Epithelial cell of esophagus (primary cell): ENCODE results near the gene MAPK12.

Experiments used
- DNase-seq: peaks from one replicate; pipeline ENCODE4 v3.0.0; 2010; ENCODE audit warnings: low read depth
- H3K4me3 ChIP-seq: 2 replicates; pipeline ENCODE4 v1.5.1; 2011; ENCODE audit warnings: mild to moderate bottlenecking, low read length, control low read depth
- TF ChIP-seq, protein P1 (sequence below): IDR thresholded peaks from 2 replicates; pipeline ENCODE4 v1.5.1; 2011; ENCODE audit warnings: low read depth, mild to moderate bottlenecking, low read length, control low read depth, inconsistent platforms; ENCODE audit not compliant: insufficient read depth; ENCODE audit errors: missing control alignments

MAPK12 gene

DNA sequence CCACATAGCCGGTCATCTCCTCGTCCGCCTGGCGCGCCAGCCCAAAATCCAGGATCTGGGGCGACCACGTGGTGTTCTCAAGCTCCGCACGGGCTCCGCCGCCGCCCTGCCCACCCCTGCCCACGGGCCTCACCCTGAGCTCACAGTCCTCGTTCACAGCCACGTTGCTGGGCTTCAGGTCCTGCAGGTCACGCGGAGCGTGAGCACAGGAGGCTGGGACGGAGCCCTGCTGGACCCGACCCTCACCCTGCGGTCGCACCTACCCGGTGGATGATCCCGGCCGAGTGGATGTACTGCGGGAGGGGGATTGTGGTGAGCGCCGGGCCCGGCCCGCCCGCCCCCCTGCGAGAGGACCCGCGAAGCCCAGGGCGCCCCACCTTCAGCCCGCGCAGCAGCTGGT is 5.5 kb upstream of the MAPK12 start:
- TF ChIP-seq, protein P1, sequence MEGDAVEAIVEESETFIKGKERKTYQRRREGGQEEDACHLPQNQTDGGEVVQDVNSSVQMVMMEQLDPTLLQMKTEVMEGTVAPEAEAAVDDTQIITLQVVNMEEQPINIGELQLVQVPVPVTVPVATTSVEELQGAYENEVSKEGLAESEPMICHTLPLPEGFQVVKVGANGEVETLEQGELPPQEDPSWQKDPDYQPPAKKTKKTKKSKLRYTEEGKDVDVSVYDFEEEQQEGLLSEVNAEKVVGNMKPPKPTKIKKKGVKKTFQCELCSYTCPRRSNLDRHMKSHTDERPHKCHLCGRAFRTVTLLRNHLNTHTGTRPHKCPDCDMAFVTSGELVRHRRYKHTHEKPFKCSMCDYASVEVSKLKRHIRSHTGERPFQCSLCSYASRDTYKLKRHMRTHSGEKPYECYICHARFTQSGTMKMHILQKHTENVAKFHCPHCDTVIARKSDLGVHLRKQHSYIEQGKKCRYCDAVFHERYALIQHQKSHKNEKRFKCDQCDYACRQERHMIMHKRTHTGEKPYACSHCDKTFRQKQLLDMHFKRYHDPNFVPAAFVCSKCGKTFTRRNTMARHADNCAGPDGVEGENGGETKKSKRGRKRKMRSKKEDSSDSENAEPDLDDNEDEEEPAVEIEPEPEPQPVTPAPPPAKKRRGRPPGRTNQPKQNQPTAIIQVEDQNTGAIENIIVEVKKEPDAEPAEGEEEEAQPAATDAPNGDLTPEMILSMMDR: no peak
- H3K4me3 ChIP-seq: no peak overlapping the region
- DNase-seq: no peak

DNA sequence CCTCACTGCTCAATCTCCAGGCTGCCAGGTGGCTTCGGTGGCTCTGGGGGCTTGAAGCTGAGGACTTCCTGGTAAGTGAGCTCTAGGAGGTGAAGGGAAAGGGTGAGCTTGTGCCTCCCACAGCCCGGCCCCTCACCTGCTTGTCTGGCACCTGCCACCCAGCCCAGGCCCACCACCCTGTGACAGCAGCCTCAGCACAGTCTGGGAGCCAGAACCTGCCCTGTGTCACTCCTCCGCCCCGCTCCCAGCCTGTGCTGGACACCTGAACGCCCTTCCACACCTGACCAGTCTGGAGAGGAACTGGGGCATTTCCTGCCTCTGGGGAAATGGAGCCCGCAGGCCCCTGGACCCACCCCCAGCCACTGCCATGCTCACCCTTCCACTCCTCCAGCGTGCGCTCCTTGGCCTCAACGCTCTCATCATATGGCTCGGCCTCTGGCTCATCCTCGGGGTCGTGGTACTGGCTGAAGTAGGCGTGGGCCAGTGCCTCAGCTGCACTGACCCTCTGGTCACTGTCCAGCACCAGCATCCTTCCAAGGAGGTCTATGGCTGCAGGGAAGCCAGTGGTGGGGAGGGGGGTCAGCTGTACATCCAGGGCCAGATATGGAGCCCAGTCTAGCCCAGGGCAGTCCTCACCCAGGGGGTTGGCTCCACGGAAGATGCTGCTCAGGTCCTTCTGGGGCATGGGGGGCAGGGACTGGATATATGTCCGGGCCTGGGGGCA is 3.6 kb upstream of the MAPK12 start:
- H3K4me3 ChIP-seq: no peak overlapping the region
- no peak for DNase-seq
- TF ChIP-seq, protein P1: no peak

DNA sequence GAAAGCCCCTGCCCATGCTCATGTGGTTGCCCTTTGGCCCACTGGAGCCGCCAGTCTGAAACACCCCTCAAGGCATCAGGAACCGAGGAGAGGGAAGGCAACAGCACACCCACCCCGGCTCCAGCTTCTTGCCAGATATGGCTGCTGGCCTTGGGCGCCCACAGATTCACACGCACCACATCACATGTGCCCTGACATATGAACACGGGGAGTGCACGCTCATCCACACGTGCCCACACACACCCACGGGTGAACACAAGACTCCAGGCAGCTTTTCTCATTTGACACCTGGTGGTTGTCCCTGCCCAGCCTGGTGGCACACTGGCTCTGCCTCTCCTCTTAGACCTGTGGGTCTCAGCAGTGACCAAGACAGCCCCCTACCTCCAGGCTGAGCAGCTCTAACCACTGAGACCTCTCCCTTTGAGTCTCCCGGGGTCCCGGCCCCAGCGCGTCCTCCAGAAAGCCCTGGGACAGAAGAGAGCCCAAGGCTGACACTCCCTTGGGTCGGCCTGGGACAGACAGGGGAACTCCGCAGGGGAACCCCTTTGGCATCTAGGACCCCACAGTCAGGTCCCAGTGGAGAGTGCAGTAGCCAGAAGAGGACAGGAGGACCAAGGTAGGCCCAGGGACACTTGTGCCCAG is 2.7 kb upstream of the MAPK12 start:
- no peak overlapping the region for H3K4me3 ChIP-seq
- no peak for DNase-seq
- TF ChIP-seq, protein P1: no peak

DNA sequence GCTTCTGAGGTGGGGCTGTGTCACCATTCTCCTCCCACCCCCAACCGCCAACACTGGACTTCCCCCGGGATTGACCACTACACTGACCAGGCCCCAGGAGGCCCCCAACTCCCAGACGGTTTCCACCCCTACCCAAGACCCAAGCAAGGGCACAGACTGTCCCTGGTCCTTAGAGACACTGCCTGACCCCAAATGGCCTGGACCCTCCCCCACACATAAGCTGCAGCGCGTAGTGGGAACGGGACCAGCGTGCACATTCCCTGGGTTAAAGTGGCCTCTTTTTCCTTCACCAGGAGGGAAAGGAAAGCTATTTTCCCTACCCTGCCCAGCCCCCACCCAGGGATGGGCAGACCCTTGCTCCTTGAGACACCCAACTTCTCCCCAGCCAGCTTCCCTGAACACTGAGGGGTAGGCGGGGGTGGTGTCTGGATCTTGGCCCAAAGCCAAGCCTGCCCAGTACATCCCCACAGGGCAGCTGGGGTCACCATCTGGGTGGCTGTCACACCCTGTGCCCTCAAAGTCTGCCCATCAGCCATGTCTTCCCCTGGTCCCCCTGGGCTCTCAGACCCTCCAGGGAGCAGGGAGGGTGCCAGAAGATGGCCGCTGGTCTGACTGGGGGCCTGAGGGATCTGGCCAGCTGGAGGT is 1.6 kb upstream of the MAPK12 start:
- DNase-seq: no peak
- TF ChIP-seq, protein P1: no peak
- no peak overlapping the region for H3K4me3 ChIP-seq

DNA sequence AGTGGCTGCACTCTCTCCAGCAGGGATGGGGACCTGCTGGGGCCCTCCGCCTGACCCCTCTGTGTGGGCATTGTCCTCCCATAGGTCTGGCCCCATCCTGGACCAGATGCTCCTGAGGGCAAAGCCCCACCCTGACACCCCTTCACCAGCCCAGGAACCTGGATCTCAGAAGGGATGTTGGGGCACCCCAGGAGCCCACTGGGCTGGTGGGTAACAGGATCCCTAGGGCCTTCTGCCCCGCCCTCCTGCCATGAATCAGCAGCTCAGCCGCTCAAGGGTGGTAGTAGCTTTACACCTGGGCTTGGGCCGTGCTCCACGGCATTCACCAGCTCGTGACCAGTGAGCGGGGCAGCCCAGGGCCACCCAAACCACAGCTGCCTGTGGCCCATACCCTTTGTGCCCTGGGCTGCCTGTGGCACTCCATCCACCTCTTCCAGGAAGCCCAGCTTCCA is 1.0 kb upstream of the MAPK12 start:
- DNase-seq: peak; percentile 64
- TF ChIP-seq, protein P1: no peak
- no peak overlapping the region for H3K4me3 ChIP-seq

DNA sequence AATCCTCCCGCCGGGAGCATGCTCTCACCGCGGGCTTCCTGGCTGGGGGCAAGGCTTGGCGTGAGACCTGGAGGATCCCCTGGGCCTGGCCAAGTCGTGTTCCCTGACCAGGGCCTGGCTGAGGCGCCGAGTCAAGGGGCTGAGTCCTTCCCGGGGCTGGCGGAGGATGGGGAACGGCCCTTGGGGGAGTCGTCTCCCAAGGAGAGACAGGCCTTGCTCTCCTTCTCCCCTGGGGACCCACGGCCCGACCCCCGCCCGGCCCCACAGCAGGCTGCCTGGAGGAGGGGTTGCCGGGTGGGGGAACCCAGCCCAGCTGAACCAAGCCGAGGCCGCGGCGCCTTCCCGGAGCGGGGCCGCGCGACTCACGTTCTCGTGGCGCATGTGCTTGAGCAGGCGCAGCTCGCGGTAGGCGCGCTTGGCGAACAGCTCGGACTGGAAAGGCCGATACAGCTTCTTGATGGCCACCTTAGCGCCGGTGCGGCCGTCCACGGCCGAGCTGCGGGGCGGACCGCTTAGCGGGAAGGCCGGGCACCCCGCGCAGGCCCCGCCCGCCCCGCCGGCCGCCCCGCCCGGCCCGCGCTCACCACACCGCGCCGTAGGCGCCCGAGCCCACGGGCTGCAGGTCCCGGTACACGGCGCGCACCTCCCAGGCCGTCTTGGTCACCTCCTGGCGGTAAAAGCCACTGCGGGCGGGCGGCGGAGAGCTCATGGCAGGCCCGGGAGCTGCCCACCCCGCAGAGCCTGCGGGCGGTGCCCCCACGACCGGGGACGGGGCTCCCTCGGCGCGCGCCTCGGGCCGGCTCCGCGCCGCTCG is 475 bp downstream of the MAPK12 start:
- DNase-seq: peak; percentile 73
- TF ChIP-seq, protein P1: no peak
- H3K4me3 ChIP-seq: peak overlapping the region; percentile 53
